HCT116 (cell line): ENCODE measurements around the gene FHIT. TPM values are rescaled to one million over a fixed set of nuclear protein-coding genes. Genes with fewer than 3 reads are reported as not detected.

Experiments used
- ATAC-seq: fragments of 200-7000 bp; cut with Tn5 transposase; 2 replicates; pipeline ENCODE4 v1.9.1; 2020; ENCODE audit warnings: mild to moderate bottlenecking, moderate library complexity
- BruUV-seq: library from RNA; stranded (reverse); fragments of 400-500 nt; replicated peaks from 2 replicates; lab custom pipeline; 2021; lab: Mats Ljungman, UMichigan
- CTCF ChIA-PET: fragments of 300-600 bp; sonication (Branson Sonifier 250); formaldehyde crosslinking; loops from one replicate; lab custom pipeline; 2021; ENCODE audit warnings: antibody characterized with exemption; lab: Charles Lee
- POLR2A ChIA-PET: fragments of 300-600, 350-600 bp; sonication (Branson Sonifier 250); formaldehyde crosslinking; loops from one replicate; lab custom pipeline; 2021; ENCODE audit warnings: antibody characterized with exemption; lab: Charles Lee
- RAD21 ChIA-PET, 2 experiments: fragments of 300-600 bp; sonication (Branson Sonifier 250); formaldehyde crosslinking; loops; one replicate each; lab custom pipeline; 2023; ENCODE audit warnings: low total read pairs in 2 of 2; ENCODE audit not compliant: uncharacterized antibody in 2 of 2, unreplicated experiment in 2 of 2, low non-redundant PET in 1 of 2; lab: Charles Lee
- DNase-seq: peaks from one replicate; pipeline ENCODE4 v3.0.0-alpha.2; 2010; ENCODE audit warnings: low read depth, low spot score
- H2AFZ ChIP-seq: fragments of 200-600 bp; shearing (Covaris generic), sonication (generic); 2 replicates; pipeline ENCODE4 v1.6.1; 2017; ENCODE audit warnings: low read depth, mixed run types, mixed read lengths, antibody characterized with exemption, low read length; ENCODE audit not compliant: poor library complexity, severe bottlenecking
- H3K27ac ChIP-seq: 2 replicates; pipeline ENCODE4 v1.5.1; 2012; ENCODE audit warnings: low read depth, low read length
- H3K27me3 ChIP-seq: fragments of 200-600 bp; sonication (generic); 2 replicates; pipeline ENCODE4 v1.6.1; 2016; ENCODE audit warnings: mixed run types, low read length, mixed read lengths; ENCODE audit not compliant: insufficient read depth
- H3K36me3 ChIP-seq, 2 experiments: fragments of 200-500 bp in 1 of 2; fragments of 200-600 bp in 1 of 2; sonication (Bioruptor generic) in 1 of 2; sonication (generic) in 1 of 2; 2 replicates each; pipeline versions ENCODE4 v1.5.1 to v1.6.1; 2014 to 2016; ENCODE audit warnings: low read length in 2 of 2, inconsistent platforms in 1 of 2, mixed read lengths in 1 of 2, mixed run types in 1 of 2; ENCODE audit not compliant: insufficient read depth in 2 of 2, control insufficient read depth in 1 of 2
- H3K4me1 ChIP-seq, 2 experiments: fragments of 200-600 bp in 1 of 2; sonication (generic) in 1 of 2; 2 replicates each; pipeline versions ENCODE4 v1.5.1 to v1.6.1; 2012 to 2017; ENCODE audit warnings: low read length in 2 of 2, inconsistent platforms in 1 of 2, mild to moderate bottlenecking in 1 of 2, mixed read lengths in 1 of 2, mixed run types in 1 of 2, moderate library complexity in 1 of 2; ENCODE audit not compliant: insufficient read depth in 2 of 2, control insufficient read depth in 1 of 2
- H3K4me2 ChIP-seq: fragments of 200-600 bp; sonication (generic); 2 replicates; pipeline ENCODE4 v1.6.1; 2017; ENCODE audit warnings: mixed run types, low read length, mixed read lengths
- H3K4me3 ChIP-seq, 2 experiments: fragments of 200-600 bp in 1 of 2; sonication (generic) in 1 of 2; replicated peaks in 1 of 2; 2 replicates each; pipeline ENCODE4 v1.5.1; 2011 to 2016; ENCODE audit warnings: low read length in 2 of 2, control low read depth in 1 of 2, low read depth in 1 of 2, mild to moderate bottlenecking in 1 of 2, mixed read lengths in 1 of 2, mixed run types in 1 of 2
- H3K79me2 ChIP-seq: fragments of 200-600 bp; sonication (generic); 2 replicates; pipeline ENCODE4 v1.6.1; 2017; ENCODE audit warnings: mild to moderate bottlenecking, mixed run types, low read length, moderate library complexity, mixed read lengths; ENCODE audit not compliant: insufficient read depth
- H3K9ac ChIP-seq: fragments of 200-600 bp; sonication (generic); 2 replicates; pipeline ENCODE4 v1.6.1; 2016; ENCODE audit warnings: low read length, mixed read lengths
- H3K9me2 ChIP-seq: fragments of 200-600 bp; sonication (generic), shearing (Covaris generic); 2 replicates; pipeline ENCODE4 v1.6.1; 2017; ENCODE audit warnings: mixed run types, mild to moderate bottlenecking, moderate library complexity; ENCODE audit not compliant: insufficient read depth
- H3K9me3 ChIP-seq, 2 experiments: fragments of 200-500 bp in 1 of 2; fragments of 200-600 bp in 1 of 2; sonication (Bioruptor generic) in 1 of 2; sonication (generic) in 1 of 2; 2 replicates each; pipeline ENCODE4 v1.6.1; 2014 to 2017; ENCODE audit warnings: low read length in 2 of 2, mixed read lengths in 2 of 2, inconsistent platforms in 1 of 2, low read depth in 1 of 2, mild to moderate bottlenecking in 1 of 2, mixed run types in 1 of 2, moderate library complexity in 1 of 2; ENCODE audit not compliant: control insufficient read depth in 1 of 2, insufficient read depth in 1 of 2
- H4K20me1 ChIP-seq: fragments of 200-600 bp; sonication (generic), shearing (Covaris generic); 2 replicates; pipeline ENCODE4 v1.6.1; 2017; ENCODE audit warnings: mixed run types, mild to moderate bottlenecking, moderate library complexity; ENCODE audit not compliant: insufficient read depth
- ATF3 ChIP-seq: IDR thresholded peaks from 2 replicates; pipeline ENCODE4 v1.6.1; 2012
- CBX3 ChIP-seq: IDR thresholded peaks from 2 replicates; pipeline ENCODE4 v1.6.1; 2012; ENCODE audit warnings: low read depth
- CEBPB ChIP-seq: IDR thresholded peaks from 2 replicates; pipeline ENCODE4 v1.6.1; 2012; ENCODE audit warnings: low read depth
- EGR1 ChIP-seq: IDR thresholded peaks from 2 replicates; pipeline ENCODE4 v1.6.1; 2012; ENCODE audit warnings: low read depth
- ELF1 ChIP-seq: IDR thresholded peaks from 2 replicates; pipeline ENCODE4 v1.6.1; 2012; ENCODE audit warnings: low read depth, borderline replicate concordance
- EZH2 ChIP-seq: fragments of 200-600 bp; sonication (generic); IDR thresholded peaks from 2 replicates; pipeline ENCODE4 v1.6.1; 2017; ENCODE audit warnings: antibody characterized with exemption, mixed run types
- EZH2phosphoT487 ChIP-seq: fragments of 200-600 bp; IDR thresholded peaks from 2 replicates; pipeline ENCODE4 v1.6.1; 2018; ENCODE audit warnings: antibody characterized with exemption, borderline replicate concordance
- JUND ChIP-seq: IDR thresholded peaks from 2 replicates; pipeline ENCODE4 v1.6.1; 2012
- MAX ChIP-seq: IDR thresholded peaks from 2 replicates; pipeline ENCODE4 v1.6.1; 2012
- POLR2A ChIP-seq: IDR thresholded peaks from 2 replicates; pipeline ENCODE4 v1.7.0; 2011; ENCODE audit warnings: borderline replicate concordance; ENCODE audit not compliant: insufficient read depth, insufficient read length; ENCODE audit errors: extremely low read depth
- POLR2AphosphoS5 ChIP-seq: IDR thresholded peaks from 2 replicates; pipeline ENCODE4 v1.6.1; 2011; ENCODE audit warnings: mild to moderate bottlenecking, low read depth, low read length, moderate library complexity
- RAD21 ChIP-seq: IDR thresholded peaks from 2 replicates; pipeline ENCODE4 v1.6.1; 2012; ENCODE audit warnings: low read depth, mild to moderate bottlenecking
- REST ChIP-seq: IDR thresholded peaks from 2 replicates; pipeline ENCODE4 v1.6.1; 2012; ENCODE audit warnings: low read depth
- SIN3A ChIP-seq: IDR thresholded peaks from 2 replicates; pipeline ENCODE4 v1.6.1; 2012; ENCODE audit warnings: low read depth
- SP1 ChIP-seq: IDR thresholded peaks from 2 replicates; pipeline ENCODE4 v1.6.1; 2012; ENCODE audit warnings: low read depth
- TCF7L2 ChIP-seq: IDR thresholded peaks from 2 replicates; pipeline ENCODE4 v1.7.0; 2011; ENCODE audit warnings: borderline replicate concordance, inconsistent platforms; ENCODE audit not compliant: insufficient read depth, insufficient read length; ENCODE audit errors: extremely low read depth
- YY1 ChIP-seq: IDR thresholded peaks from 2 replicates; pipeline ENCODE4 v1.6.1; 2011; ENCODE audit warnings: low read length, low read depth, moderate library complexity, mild to moderate bottlenecking; ENCODE audit not compliant: insufficient replicate concordance; ENCODE audit errors: extremely low read depth
- ZBTB33 ChIP-seq: IDR thresholded peaks from 2 replicates; pipeline ENCODE4 v1.6.1; 2011; ENCODE audit warnings: mild to moderate bottlenecking, low read length, moderate library complexity; ENCODE audit not compliant: insufficient replicate concordance; ENCODE audit errors: extremely low read depth
- ZFX ChIP-seq: fragments of 450-650 bp; IDR thresholded peaks from 2 replicates; pipeline ENCODE4 v1.6.1; 2017
- ZNF274 ChIP-seq: fragments of 200-500 bp; sonication (Bioruptor generic); IDR thresholded peaks from 2 replicates; pipeline ENCODE4 v1.6.1; 2014; ENCODE audit warnings: mild to moderate bottlenecking, low read depth, low read length, inconsistent platforms
- intact Hi-C: fragments of 100-400 bp; cut with micrococcal nuclease; formaldehyde crosslinking; loops from 2 replicates; pipeline ENCODE4 v1.10.0; 2022
- total RNA-seq: library from RNA; stranded (reverse); gene quantifications from one replicate; pipeline ENCODE4 v1.2.1, GENCODE V29; 2021; ENCODE audit not compliant: unreplicated experiment

FHIT gene
- total RNA-seq, 1 experiment from 2014 or later = 20.1 TPM

GRCh38 chr3:60913474-60913873 lies 337.8 kb downstream of the FHIT start:
- DNase-seq (no peak), ATAC-seq (no peak)
- CTCF ChIA-PET = no interaction called here
- H3K4me3 ChIP-seq = no peak overlapping the region
- POLR2A ChIA-PET = no interaction called here
- no peaks in the 10 kb centered on the region for H3K4me1 ChIP-seq
- no peak overlapping the region for H3K27ac ChIP-seq
- no peaks in the 10 kb centered on the region for H4K20me1 ChIP-seq
- TF ChIP-seq ZBTB33 = no peak
- TF ChIP-seq ATF3 = no peak
- no peak for TF ChIP-seq RAD21
- TF ChIP-seq REST = no peak
- TF ChIP-seq EZH2phosphoT487 = no peak
- no peak for TF ChIP-seq ELF1
- no peak for TF ChIP-seq EZH2
- TF ChIP-seq MAX = no peak
- TF ChIP-seq SIN3A = no peak
- no peak for TF ChIP-seq EGR1
- no peak for TF ChIP-seq ZNF274
- no peak for TF ChIP-seq YY1
- TF ChIP-seq POLR2AphosphoS5 = no peak
- TF ChIP-seq CEBPB = no peak
- no peak for TF ChIP-seq ZFX
- no peak for TF ChIP-seq TCF7L2
- no peak for TF ChIP-seq JUND
- no peak for TF ChIP-seq CBX3
- TF ChIP-seq POLR2A = no peak
- no peak for TF ChIP-seq SP1
- TF ChIP-seq, all 23 proteins: peak for 0
- Histone ChIP-seq H3K36me3 (no peaks in the 10 kb centered on the region), H3K79me2 (no peaks in the 10 kb centered on the region), H3K27me3 (no peaks in the 10 kb centered on the region), H3K4me2 (no peak overlapping the region), H3K9ac (no peak overlapping the region), H2AFZ (no peak overlapping the region), H3K9me2 (no peaks in the 10 kb centered on the region), H3K9me3 (no peaks in the 10 kb centered on the region)
- no TSS peak for BruUV-seq
- RAD21 ChIA-PET = no interaction called here
- intact Hi-C loops = no loop called here
